HEK293 (cell line): ENCODE data around the gene PITRM1.
"Not testable (repeated sequence)": the region's sequence is repeated elsewhere in the genome, so short reads cannot be mapped to it uniquely, and the experiment has no call there.

ENCODE experiments used
- CTCF ChIA-PET: fragments of 350-600 bp; formaldehyde crosslinking; extraction: SDS; loops from one replicate; lab custom pipeline; 2021; ENCODE audit warnings: antibody characterized with exemption; lab: Yijun Ruan, JAX
- POLR2A ChIA-PET: fragments of 300-600 bp; formaldehyde crosslinking; extraction: SDS; loops from one replicate; lab custom pipeline; 2020; ENCODE audit warnings: antibody characterized with exemption, inconsistent platforms; lab: Yijun Ruan, JAX
- H3K27ac ChIP-seq: fragments of 200-500 bp; sonication (Bioruptor generic); 2 replicates; pipeline ENCODE4 v1.5.1; 2014; ENCODE audit warnings: low read depth, low read length, control low read depth, inconsistent platforms; ENCODE audit errors: extremely low read depth
- H3K36me3 ChIP-seq, 2 experiments: fragments of 200-500 bp in 1 of 2; sonication (Bioruptor generic) in 1 of 2; 1 replicate in 1 of 2; 2 replicates in 1 of 2; pipeline ENCODE4 v1.5.1; 2014 to 2017; ENCODE audit warnings: inconsistent platforms in 2 of 2, low read length in 2 of 2; ENCODE audit not compliant: control insufficient read depth in 2 of 2, insufficient read depth in 1 of 2
- H3K4me1 ChIP-seq: fragments of 200-500 bp; sonication (Bioruptor generic); 2 replicates; pipeline ENCODE4 v1.5.1; 2014; ENCODE audit warnings: mild to moderate bottlenecking, low read length, inconsistent platforms; ENCODE audit not compliant: control insufficient read depth, insufficient read depth
- H3K4me3 ChIP-seq: 2 replicates; pipeline ENCODE4 v1.5.1; 2011; ENCODE audit warnings: low read depth, mild to moderate bottlenecking, control low read depth, low read length, moderate library complexity
- H3K9me3 ChIP-seq: fragments of 200-500 bp; sonication (Bioruptor generic); 2 replicates; pipeline ENCODE4 v1.5.1; 2014; ENCODE audit warnings: low read depth, low read length, inconsistent platforms; ENCODE audit not compliant: control insufficient read depth, insufficient read depth
- BCL11B ChIP-seq: fragments of 450-650 bp; formaldehyde crosslinking; IDR thresholded peaks from 2 replicates; pipeline ENCODE4 v1.5.1; 2016; ENCODE audit warnings: low read depth, missing biosample characterization, missing genetic modification characterization
- EGR2 ChIP-seq: fragments of 450-650 bp; formaldehyde crosslinking; IDR thresholded peaks from 2 replicates; pipeline ENCODE4 v1.5.1; 2016; ENCODE audit warnings: low read depth, missing biosample characterization, missing genetic modification characterization
- GLIS1 ChIP-seq: fragments of 450-650 bp; formaldehyde crosslinking; IDR thresholded peaks from 2 replicates; pipeline ENCODE4 v1.5.1; 2016; ENCODE audit warnings: missing biosample characterization, missing genetic modification characterization
- GLIS2 ChIP-seq: fragments of 450-650 bp; formaldehyde crosslinking; IDR thresholded peaks from 2 replicates; pipeline ENCODE4 v1.5.1; 2016; ENCODE audit warnings: missing biosample characterization, missing genetic modification characterization
- HOXC10 ChIP-seq: sonication (generic); formaldehyde crosslinking; IDR thresholded peaks from 2 replicates; pipeline ENCODE4 v1.8.1; 2023; ENCODE audit warnings: mild to moderate bottlenecking, missing genetic modification reagents
- IKZF3 ChIP-seq: fragments of 450-650 bp; IDR thresholded peaks from 2 replicates; pipeline ENCODE4 v1.5.0; 2018; ENCODE audit warnings: missing biosample characterization, mild to moderate bottlenecking, missing genetic modification characterization, moderate library complexity
- KLF10 ChIP-seq: fragments of 450-650 bp; IDR thresholded peaks from 2 replicates; pipeline ENCODE4 v1.5.1; 2018; ENCODE audit warnings: missing biosample characterization, mild to moderate bottlenecking, missing genetic modification characterization
- KLF7 ChIP-seq: fragments of 450-650 bp; formaldehyde crosslinking; IDR thresholded peaks from 2 replicates; pipeline ENCODE4 v1.5.1; 2016; ENCODE audit warnings: missing biosample characterization, missing genetic modification characterization, borderline replicate concordance
- MEIS1 ChIP-seq: sonication (generic); formaldehyde crosslinking; IDR thresholded peaks from 2 replicates; pipeline ENCODE4 v1.8.1; 2022; ENCODE audit warnings: missing genetic modification reagents, mild to moderate bottlenecking, borderline replicate concordance
- TRIM28 ChIP-seq: IDR thresholded peaks from 2 replicates; pipeline ENCODE4 v1.6.1; 2011; ENCODE audit warnings: low read length, control low read depth, borderline replicate concordance
- ZBTB17 ChIP-seq: fragments of 450-650 bp; formaldehyde crosslinking; IDR thresholded peaks from 2 replicates; pipeline ENCODE4 v1.5.1; 2016; ENCODE audit warnings: missing biosample characterization, missing genetic modification characterization
- ZBTB48 ChIP-seq: fragments of 450-650 bp; formaldehyde crosslinking; IDR thresholded peaks from 2 replicates; pipeline ENCODE4 v1.5.1; 2016; ENCODE audit warnings: missing biosample characterization, missing genetic modification characterization
- ZNF121 ChIP-seq: fragments of 450-650 bp; formaldehyde crosslinking; IDR thresholded peaks from 2 replicates; pipeline ENCODE4 v1.5.1; 2016; ENCODE audit warnings: missing biosample characterization, missing genetic modification characterization
- ZNF248 ChIP-seq: fragments of 450-650 bp; formaldehyde crosslinking; IDR thresholded peaks from 2 replicates; pipeline ENCODE4 v1.5.1; 2017; ENCODE audit warnings: missing biosample characterization, missing genetic modification characterization
- ZNF366 ChIP-seq: fragments of 450-650 bp; formaldehyde crosslinking; conservative IDR thresholded peaks from 2 replicates; pipeline ENCODE4 v1.5.1; 2016; ENCODE audit warnings: missing biosample characterization, missing genetic modification characterization
- ZNF514 ChIP-seq: fragments of 450-650 bp; formaldehyde crosslinking; IDR thresholded peaks from 2 replicates; pipeline ENCODE4 v1.5.1; 2016; ENCODE audit warnings: missing biosample characterization, missing genetic modification characterization
- ZNF530 ChIP-seq: fragments of 450-650 bp; formaldehyde crosslinking; IDR thresholded peaks from 2 replicates; pipeline ENCODE4 v1.5.1; 2016; ENCODE audit warnings: low read depth, missing biosample characterization, missing genetic modification characterization
- ZNF548 ChIP-seq: fragments of 450-650 bp; formaldehyde crosslinking; IDR thresholded peaks from 2 replicates; pipeline ENCODE4 v1.5.1; 2016; ENCODE audit warnings: missing biosample characterization, missing genetic modification characterization
- ZNF621 ChIP-seq: fragments of 450-650 bp; formaldehyde crosslinking; IDR thresholded peaks from 2 replicates; pipeline ENCODE4 v1.5.1; 2017; ENCODE audit warnings: missing biosample characterization, missing genetic modification characterization
- ZNF76 ChIP-seq: fragments of 450-650 bp; formaldehyde crosslinking; IDR thresholded peaks from 2 replicates; pipeline ENCODE4; 2016; ENCODE audit warnings: low read depth, missing biosample characterization, missing genetic modification characterization, borderline replicate concordance
- ZNF776 ChIP-seq: fragments of 450-650 bp; formaldehyde crosslinking; IDR thresholded peaks from 2 replicates; pipeline ENCODE4 v1.5.0; 2017; ENCODE audit warnings: missing biosample characterization, missing genetic modification characterization, borderline replicate concordance
- ZXDB ChIP-seq: fragments of 450-650 bp; formaldehyde crosslinking; IDR thresholded peaks from 2 replicates; pipeline ENCODE4 v1.5.1; 2016; ENCODE audit warnings: missing biosample characterization, missing genetic modification characterization
- TF ChIP-seq, protein P1 (sequence below): fragments of 450-650 bp; formaldehyde crosslinking; IDR thresholded peaks from 2 replicates; pipeline ENCODE4 v1.5.1; 2016; ENCODE audit warnings: missing biosample characterization, missing genetic modification characterization
- TF ChIP-seq, protein P2 (sequence below): fragments of 450-650 bp; formaldehyde crosslinking; IDR thresholded peaks from 2 replicates; pipeline ENCODE4 v1.5.1; 2017; ENCODE audit warnings: missing biosample characterization, mild to moderate bottlenecking, missing genetic modification characterization, moderate library complexity

Gene PITRM1

DNA sequence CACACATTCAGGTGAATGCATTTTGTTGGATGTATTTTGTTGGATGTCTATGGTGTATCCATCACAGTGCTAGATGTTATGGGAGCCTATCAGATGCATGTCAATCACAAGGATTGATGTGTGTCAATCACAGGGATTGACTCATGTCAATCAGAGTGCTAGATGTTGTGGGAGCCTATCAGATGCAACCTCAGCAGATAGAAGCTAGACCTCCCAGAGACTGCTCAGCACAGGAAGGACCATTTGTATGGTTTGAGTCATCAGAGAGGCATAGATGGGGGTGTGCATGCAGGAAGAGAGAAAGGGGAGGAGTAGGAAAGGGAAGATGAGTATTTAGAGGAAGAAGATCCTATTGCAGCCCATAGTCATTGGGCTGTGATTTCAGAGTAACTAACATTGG is 48.3 kb upstream of the PITRM1 start (continued):
- TF ChIP-seq, protein P1, sequence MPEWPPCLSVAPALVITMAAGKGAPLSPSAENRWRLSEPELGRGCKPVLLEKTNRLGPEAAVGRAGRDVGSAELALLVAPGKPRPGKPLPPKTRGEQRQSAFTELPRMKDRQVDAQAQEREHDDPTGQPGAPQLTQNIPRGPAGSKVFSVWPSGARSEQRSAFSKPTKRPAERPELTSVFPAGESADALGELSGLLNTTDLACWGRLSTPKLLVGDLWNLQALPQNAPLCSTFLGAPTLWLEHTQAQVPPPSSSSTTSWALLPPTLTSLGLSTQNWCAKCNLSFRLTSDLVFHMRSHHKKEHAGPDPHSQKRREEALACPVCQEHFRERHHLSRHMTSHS = no peak
- no peak for TF ChIP-seq ZBTB48
- TF ChIP-seq, all 188 proteins: peak for 2

DNA sequence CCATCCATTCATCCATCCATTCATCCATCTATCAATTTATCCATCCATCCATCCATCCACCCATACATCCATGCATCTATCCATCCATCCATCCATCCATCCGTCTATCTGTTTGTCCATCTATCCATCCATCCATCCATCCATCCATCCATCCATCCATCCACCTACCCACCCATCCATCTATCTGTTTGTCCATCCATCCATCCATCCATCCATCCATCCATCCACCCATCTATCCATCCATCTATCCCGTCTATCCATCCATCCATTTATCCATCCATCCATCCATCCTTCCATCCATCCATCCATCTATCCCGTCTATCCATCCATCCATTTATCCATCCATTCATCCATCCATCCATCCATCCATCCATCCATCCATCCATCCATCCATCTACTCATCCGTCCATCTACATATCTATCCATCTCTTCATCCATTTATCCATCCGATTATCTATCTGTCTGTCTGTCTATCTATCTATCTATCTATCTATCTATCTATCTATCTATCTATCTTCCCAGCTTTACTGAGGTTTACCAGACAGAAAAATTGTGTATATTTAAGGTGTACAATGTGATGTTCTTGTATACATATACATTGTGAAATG is 46.5 kb upstream of the PITRM1 start:
- peak; percentile 97 for TF ChIP-seq ZNF366
- TF ChIP-seq ZBTB17 (tag by site-specific recombination) = peak; percentile 95
- H3K27ac ChIP-seq, POLR2A ChIA-PET, H3K9me3 ChIP-seq, H3K36me3 ChIP-seq, H3K4me3 ChIP-seq, H3K4me1 ChIP-seq: not testable (repeated sequence)
- CTCF ChIA-PET = interaction anchor here (0.6 kb wide), 1 partner anchor 1071 kb away, joined by 3 read pairs; no protein-coding TSS in a partner anchor

DNA sequence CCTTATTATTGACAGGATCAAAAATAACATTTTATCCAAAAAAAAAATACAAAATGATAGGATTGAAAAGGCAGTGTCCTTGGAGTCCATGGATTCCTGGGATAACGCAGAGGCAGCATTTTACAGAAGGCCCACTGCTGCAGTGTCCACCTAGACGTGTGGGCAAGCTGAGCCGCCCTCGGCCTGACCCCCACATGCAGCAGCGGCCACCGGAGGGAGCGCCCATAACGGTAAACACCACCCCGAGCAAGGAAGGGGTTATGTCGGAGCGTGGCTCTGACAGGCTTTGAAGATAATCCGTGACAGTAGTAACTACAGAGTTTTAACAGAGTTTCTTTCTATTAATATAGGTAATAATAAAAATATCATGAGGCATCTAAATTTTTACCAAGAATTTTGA is 45.3 kb upstream of the PITRM1 start:
- TF ChIP-seq EGR2 (tag by site-specific recombination) (no peak), BCL11B (tag by site-specific recombination) (no peak), ZXDB (no peak), ZNF621 (tag by site-specific recombination) (no peak), MEIS1 (CRISPR knock-in tag) (no peak), TRIM28 (no peak), GLIS1 (no peak), HOXC10 (CRISPR knock-in tag) (no peak), ZNF530 (tag by site-specific recombination) (no peak), ZNF548 (tag by site-specific recombination) (no peak), ZNF776 (tag by site-specific recombination) (no peak), GLIS2 (tag by site-specific recombination) (no peak), ZNF248 (tag by site-specific recombination) (no peak), ZNF121 (no peak), KLF10 (tag by site-specific recombination) (no peak), KLF7 (tag by site-specific recombination) (no peak), ZNF76 (tag by site-specific recombination) (no peak), IKZF3 (tag by site-specific recombination) (no peak), ZNF514 (tag by site-specific recombination) (no peak)
- TF ChIP-seq, protein P2, sequence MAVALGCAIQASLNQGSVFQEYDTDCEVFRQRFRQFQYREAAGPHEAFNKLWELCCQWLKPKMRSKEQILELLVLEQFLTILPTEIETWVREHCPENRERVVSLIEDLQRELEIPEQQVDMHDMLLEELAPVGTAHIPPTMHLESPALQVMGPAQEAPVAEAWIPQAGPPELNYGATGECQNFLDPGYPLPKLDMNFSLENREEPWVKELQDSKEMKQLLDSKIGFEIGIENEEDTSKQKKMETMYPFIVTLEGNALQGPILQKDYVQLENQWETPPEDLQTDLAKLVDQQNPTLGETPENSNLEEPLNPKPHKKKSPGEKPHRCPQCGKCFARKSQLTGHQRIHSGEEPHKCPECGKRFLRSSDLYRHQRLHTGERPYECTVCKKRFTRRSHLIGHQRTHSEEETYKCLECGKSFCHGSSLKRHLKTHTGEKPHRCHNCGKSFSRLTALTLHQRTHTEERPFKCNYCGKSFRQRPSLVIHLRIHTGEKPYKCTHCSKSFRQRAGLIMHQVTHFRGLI = no peak
- H3K4me1 ChIP-seq = no peaks in the 10 kb centered on the region
- no peaks in the 10 kb centered on the region for H3K9me3 ChIP-seq
- CTCF ChIA-PET = interaction anchor here (1.3 kb wide), 1 partner anchor 20 kb away, joined by 5 read pairs; no protein-coding TSS in a partner anchor
- H3K27ac ChIP-seq = no peak overlapping the region
- no peaks in the 10 kb centered on the region for H3K36me3 ChIP-seq
- POLR2A ChIA-PET = no interaction called here
- no peak overlapping the region for H3K4me3 ChIP-seq
